Activated naive CD8-positive, alpha-beta T cell (primary cell): ENCODE results near the gene TOX3.

Source experiments
- H3K27ac Mint-ChIP-seq: one replicate; pipeline ENCODE4 v1.8.0; 2021; ENCODE audit warnings: mixed read lengths
- H3K27me3 Mint-ChIP-seq: one replicate; pipeline ENCODE4 v1.8.0; 2021; ENCODE audit warnings: mixed read lengths
- H3K36me3 Mint-ChIP-seq: one replicate; pipeline ENCODE4 v1.8.0; 2021; ENCODE audit warnings: mixed read lengths
- H3K4me1 Mint-ChIP-seq: one replicate; pipeline ENCODE4 v1.8.0; 2021; ENCODE audit warnings: low read depth, mixed read lengths
- H3K4me3 Mint-ChIP-seq: one replicate; pipeline ENCODE4 v1.8.0; 2021; ENCODE audit warnings: mild to moderate bottlenecking, mixed read lengths
- H3K9me3 Mint-ChIP-seq: one replicate; pipeline ENCODE4 v1.8.0; 2021; ENCODE audit warnings: low read depth, mixed read lengths

TOX3 gene

DNA sequence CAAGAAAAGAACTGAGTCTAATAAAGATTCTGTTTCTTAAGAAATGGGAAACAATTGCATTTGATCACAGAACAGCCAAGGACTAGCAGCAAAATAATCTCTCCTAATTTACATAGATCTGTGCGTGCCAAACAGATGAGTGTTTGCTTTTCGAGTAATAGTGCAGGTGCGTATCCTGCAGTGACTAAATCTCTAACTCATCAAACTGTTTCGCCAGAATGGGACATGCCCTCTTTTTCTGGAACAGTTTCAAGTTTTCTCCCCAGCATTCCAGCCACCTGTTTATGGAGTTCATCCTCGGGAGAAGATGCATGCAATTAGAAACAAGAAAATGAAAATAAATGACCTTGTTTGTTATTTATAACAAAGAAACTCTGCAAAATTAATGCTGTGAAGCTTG, 5.7 kb upstream of the TOX3 start:
- Mint-ChIP-seq H3K36me3 (no peaks in the 10 kb centered on the region), H3K9me3 (no peaks in the 10 kb centered on the region), H3K27me3 (peaks cover 20% of the 10 kb centered on the region), H3K27ac (no peak overlapping the region), H3K4me1 (peaks cover 3% of the 10 kb centered on the region), H3K4me3 (no peak overlapping the region)

- Mint-ChIP-seq H3K27me3 (peaks cover 29% of the 10 kb centered on the region), H3K9me3 (no peaks in the 10 kb centered on the region), H3K4me3 (no peak overlapping the region), H3K36me3 (no peaks in the 10 kb centered on the region), H3K27ac (no peak overlapping the region), H3K4me1 (peaks cover 11% of the 10 kb centered on the region)
Measured at GRCh38 chr16:52549011-52549692, 2.2 kb upstream of the TOX3 start.

- Mint-ChIP-seq H3K4me1 (peaks cover 11% of the 10 kb centered on the region), H3K9me3 (no peaks in the 10 kb centered on the region), H3K27me3 (peaks cover 32% of the 10 kb centered on the region), H3K36me3 (no peaks in the 10 kb centered on the region), H3K4me3 (peak overlapping the region; percentile 53), H3K27ac (no peak overlapping the region)
Measured at GRCh38 chr16:52548261-52549010, 1.5 kb upstream of the TOX3 start.

DNA sequence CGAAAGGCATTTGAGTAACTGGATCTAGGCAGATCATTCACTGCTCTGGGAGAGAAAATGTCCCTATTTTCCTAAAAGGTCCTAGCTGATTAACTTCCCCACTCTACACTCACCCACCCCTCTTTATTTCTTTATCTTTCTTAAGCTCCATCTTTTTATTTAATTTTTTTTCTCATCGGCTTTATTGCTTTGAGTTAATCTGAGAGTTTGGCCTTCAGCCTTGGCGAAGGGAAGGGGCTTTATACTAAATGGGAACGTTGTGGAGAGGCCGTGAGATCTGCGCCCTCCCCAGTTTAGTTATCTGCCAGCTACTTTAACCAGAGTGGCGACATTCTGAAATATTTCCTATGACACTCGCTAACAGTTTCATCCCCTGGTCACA, 882 bp upstream of the TOX3 start:
- Mint-ChIP-seq H3K27ac (no peak overlapping the region), H3K36me3 (no peaks in the 10 kb centered on the region), H3K4me3 (peak overlapping the region; percentile 53), H3K4me1 (peaks cover 11% of the 10 kb centered on the region), H3K27me3 (peaks cover 34% of the 10 kb centered on the region), H3K9me3 (no peaks in the 10 kb centered on the region)

DNA sequence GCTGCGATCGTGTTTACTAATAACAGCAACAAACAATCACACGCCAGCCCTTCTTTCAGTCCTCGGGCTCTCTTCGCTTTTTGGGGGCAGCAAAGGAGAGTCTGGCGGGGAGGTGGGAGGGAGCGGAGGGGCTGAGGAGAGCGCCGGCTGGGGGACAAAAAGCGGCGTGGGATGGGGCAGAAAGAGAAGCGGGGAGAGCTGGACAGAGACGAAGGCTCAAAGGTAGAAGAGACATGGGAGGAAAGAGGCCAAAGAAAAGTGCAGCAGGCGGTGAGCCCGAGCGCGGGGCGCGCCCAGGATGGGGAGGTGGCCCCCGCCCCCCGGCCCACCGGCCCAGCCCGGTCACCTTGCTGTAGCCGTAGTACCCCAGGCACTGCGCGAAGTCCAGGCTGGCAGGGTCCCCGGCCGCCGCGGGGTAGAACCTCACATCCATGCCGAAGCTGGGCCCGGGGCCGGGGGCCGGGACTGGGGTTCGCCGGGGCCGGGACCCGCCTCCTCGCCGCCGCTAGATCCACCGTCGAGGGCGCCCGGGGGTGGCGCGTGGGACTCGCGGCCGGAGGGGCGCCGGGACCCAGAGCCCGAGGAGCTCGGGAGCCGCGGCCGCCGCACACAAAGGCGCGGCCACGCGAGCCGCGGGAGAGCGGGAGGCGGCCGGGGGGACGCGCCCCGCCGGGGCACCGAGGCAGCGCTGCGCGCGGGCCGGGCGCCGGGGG, 496 bp downstream of the TOX3 start:
- H3K27ac Mint-ChIP-seq = no peak overlapping the region
- peaks cover 38% of the 10 kb centered on the region for H3K27me3 Mint-ChIP-seq
- H3K4me1 Mint-ChIP-seq = peaks cover 11% of the 10 kb centered on the region
- H3K36me3 Mint-ChIP-seq = no peaks in the 10 kb centered on the region
- H3K9me3 Mint-ChIP-seq = no peaks in the 10 kb centered on the region
- H3K4me3 Mint-ChIP-seq = no peak overlapping the region

GRCh38 chr16:52545898-52546266, 1.1 kb downstream of the TOX3 start:
- Mint-ChIP-seq H3K36me3 (no peaks in the 10 kb centered on the region), H3K4me3 (no peak overlapping the region), H3K27ac (no peak overlapping the region), H3K4me1 (peaks cover 11% of the 10 kb centered on the region), H3K9me3 (no peaks in the 10 kb centered on the region), H3K27me3 (peaks cover 34% of the 10 kb centered on the region)

GRCh38 chr16:52545222-52545897, 1.6 kb downstream of the TOX3 start:
- H3K36me3 Mint-ChIP-seq = no peaks in the 10 kb centered on the region
- H3K27ac Mint-ChIP-seq = no peak overlapping the region
- H3K27me3 Mint-ChIP-seq = peaks cover 33% of the 10 kb centered on the region
- H3K9me3 Mint-ChIP-seq = no peaks in the 10 kb centered on the region
- H3K4me1 Mint-ChIP-seq = peaks cover 11% of the 10 kb centered on the region
- H3K4me3 Mint-ChIP-seq = peak overlapping the region; percentile 21

- Mint-ChIP-seq H3K27me3 (peaks cover 31% of the 10 kb centered on the region), H3K4me1 (peaks cover 11% of the 10 kb centered on the region), H3K4me3 (no peak overlapping the region), H3K9me3 (no peaks in the 10 kb centered on the region), H3K27ac (no peak overlapping the region), H3K36me3 (no peaks in the 10 kb centered on the region)
Measured at GRCh38 chr16:52544703-52545102, 2.2 kb downstream of the TOX3 start.

DNA sequence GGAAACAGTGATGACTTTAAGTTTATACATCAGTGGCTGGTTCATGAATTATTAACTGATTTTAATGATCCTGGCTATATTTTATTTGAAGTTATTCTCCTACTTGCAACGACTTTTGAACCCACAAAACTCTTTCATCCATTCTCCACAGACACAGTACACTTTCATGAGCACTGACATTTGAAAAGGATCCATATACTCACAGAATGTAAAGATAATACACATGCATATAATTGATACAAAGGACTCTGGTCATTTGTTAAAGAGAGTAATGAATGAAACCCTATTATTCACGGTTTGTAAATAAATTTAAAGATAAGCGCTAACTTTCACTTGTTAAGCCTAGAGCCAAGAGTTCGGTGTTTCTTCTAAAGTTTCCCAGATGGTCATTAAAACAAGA, 3.3 kb downstream of the TOX3 start:
- no peaks in the 10 kb centered on the region for H3K36me3 Mint-ChIP-seq
- no peak overlapping the region for H3K4me3 Mint-ChIP-seq
- no peaks in the 10 kb centered on the region for H3K9me3 Mint-ChIP-seq
- H3K4me1 Mint-ChIP-seq = peaks cover 11% of the 10 kb centered on the region
- H3K27me3 Mint-ChIP-seq = peaks cover 26% of the 10 kb centered on the region
- H3K27ac Mint-ChIP-seq = no peak overlapping the region

- H3K36me3 Mint-ChIP-seq = no peaks in the 10 kb centered on the region
- H3K9me3 Mint-ChIP-seq = peaks cover 2% of the 10 kb centered on the region
- peaks cover 18% of the 10 kb centered on the region for H3K27me3 Mint-ChIP-seq
- peaks cover 4% of the 10 kb centered on the region for H3K4me1 Mint-ChIP-seq
- H3K4me3 Mint-ChIP-seq = no peak overlapping the region
- H3K27ac Mint-ChIP-seq = no peak overlapping the region
Measured at GRCh38 chr16:52540910-52541309, 6.0 kb downstream of the TOX3 start.

DNA sequence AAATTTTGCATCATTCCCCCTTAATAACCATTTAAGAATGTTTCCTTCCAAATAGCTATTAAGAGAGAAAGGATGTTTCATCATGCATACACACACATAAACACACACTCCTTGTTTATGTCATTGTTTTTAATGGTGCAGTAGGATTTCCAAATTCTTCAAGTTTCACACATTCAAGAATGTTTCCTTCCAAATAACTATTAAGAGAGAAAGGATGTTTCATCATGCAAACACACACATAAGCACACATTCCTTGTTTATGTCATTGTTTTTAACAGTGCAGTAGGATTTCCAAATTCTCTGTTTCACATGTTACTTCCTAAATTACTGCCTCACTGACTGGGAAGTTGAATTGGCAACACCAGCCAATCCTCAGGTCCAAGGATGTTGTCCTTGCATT, 7.8 kb downstream of the TOX3 start:
- Mint-ChIP-seq H3K4me1 (no peaks in the 10 kb centered on the region), H3K27ac (no peak overlapping the region), H3K27me3 (peaks cover 11% of the 10 kb centered on the region), H3K36me3 (no peaks in the 10 kb centered on the region), H3K9me3 (peaks cover 4% of the 10 kb centered on the region), H3K4me3 (no peak overlapping the region)

GRCh38 chr16:52538511-52538910, 8.4 kb downstream of the TOX3 start:
- H3K36me3 Mint-ChIP-seq = no peaks in the 10 kb centered on the region
- no peak overlapping the region for H3K4me3 Mint-ChIP-seq
- peaks cover 4% of the 10 kb centered on the region for H3K9me3 Mint-ChIP-seq
- H3K4me1 Mint-ChIP-seq = no peaks in the 10 kb centered on the region
- no peak overlapping the region for H3K27ac Mint-ChIP-seq
- H3K27me3 Mint-ChIP-seq = peaks cover 8% of the 10 kb centered on the region

- H3K4me1 Mint-ChIP-seq = no peaks in the 10 kb centered on the region
- H3K27ac Mint-ChIP-seq = no peak overlapping the region
- peaks cover 4% of the 10 kb centered on the region for H3K9me3 Mint-ChIP-seq
- H3K36me3 Mint-ChIP-seq = no peaks in the 10 kb centered on the region
- H3K27me3 Mint-ChIP-seq = peaks cover 3% of the 10 kb centered on the region
- H3K4me3 Mint-ChIP-seq = no peak overlapping the region
Measured at GRCh38 chr16:52537516-52537915, 9.4 kb downstream of the TOX3 start.

GRCh38 chr16:52535076-52535475, 11.9 kb downstream of the TOX3 start:
- peaks cover 2% of the 10 kb centered on the region for H3K27me3 Mint-ChIP-seq
- H3K36me3 Mint-ChIP-seq = no peaks in the 10 kb centered on the region
- H3K27ac Mint-ChIP-seq = no peak overlapping the region
- H3K4me1 Mint-ChIP-seq = no peaks in the 10 kb centered on the region
- peaks cover 4% of the 10 kb centered on the region for H3K9me3 Mint-ChIP-seq
- no peak overlapping the region for H3K4me3 Mint-ChIP-seq

DNA sequence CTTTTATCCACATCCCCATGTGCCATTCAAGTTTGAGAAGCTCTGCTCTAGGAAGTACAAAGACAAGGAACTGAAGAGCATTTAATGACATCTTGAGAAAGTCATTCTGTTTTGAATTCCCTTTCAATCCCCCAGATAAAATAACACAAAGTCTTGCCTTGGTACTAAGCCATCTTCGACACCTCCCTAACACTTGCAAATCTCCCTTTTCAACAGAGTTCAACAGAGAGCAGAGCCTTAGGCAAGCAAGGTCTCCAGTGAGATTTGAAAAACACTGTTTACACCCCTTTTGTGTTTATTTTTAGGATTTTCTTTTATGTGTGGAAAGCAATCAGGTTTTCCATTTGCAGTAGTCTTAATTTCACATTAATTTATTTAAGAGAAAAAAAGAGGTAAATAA, 13.6 kb downstream of the TOX3 start:
- Mint-ChIP-seq H3K9me3 (peaks cover 4% of the 10 kb centered on the region), H3K36me3 (no peaks in the 10 kb centered on the region), H3K4me1 (no peaks in the 10 kb centered on the region), H3K4me3 (no peak overlapping the region), H3K27ac (no peak overlapping the region), H3K27me3 (peaks cover 6% of the 10 kb centered on the region)
